ENCODE measurements around the gene TMEM43.

The TMEM43 gene

DNA sequence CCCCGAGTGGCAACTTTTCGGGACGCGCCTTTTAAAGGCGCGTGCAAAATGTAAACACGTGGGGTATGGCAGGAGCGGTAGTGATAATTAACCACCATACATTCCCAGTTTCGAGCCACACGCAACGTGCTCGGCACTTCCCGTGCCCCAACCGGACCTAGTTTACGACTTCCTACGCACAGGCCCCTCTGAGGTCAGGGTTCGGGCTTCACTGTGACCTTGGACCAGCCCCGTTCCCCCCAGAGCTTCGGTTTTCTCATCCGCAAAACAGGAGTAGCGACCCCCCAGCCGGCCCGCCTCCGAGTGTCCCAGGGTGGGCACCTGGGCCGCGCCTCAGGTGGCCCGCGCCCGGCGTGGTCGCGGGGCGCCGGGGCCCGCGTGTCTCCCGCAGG is 633 bp upstream of the TMEM43 start (continued):
- TF ChIP-seq, protein P1, sequence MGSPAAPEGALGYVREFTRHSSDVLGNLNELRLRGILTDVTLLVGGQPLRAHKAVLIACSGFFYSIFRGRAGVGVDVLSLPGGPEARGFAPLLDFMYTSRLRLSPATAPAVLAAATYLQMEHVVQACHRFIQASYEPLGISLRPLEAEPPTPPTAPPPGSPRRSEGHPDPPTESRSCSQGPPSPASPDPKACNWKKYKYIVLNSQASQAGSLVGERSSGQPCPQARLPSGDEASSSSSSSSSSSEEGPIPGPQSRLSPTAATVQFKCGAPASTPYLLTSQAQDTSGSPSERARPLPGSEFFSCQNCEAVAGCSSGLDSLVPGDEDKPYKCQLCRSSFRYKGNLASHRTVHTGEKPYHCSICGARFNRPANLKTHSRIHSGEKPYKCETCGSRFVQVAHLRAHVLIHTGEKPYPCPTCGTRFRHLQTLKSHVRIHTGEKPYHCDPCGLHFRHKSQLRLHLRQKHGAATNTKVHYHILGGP (tag by site-specific recombination; IDR thresholded peaks at IDR 0.05) = no peak
- TF ChIP-seq, protein P2, sequence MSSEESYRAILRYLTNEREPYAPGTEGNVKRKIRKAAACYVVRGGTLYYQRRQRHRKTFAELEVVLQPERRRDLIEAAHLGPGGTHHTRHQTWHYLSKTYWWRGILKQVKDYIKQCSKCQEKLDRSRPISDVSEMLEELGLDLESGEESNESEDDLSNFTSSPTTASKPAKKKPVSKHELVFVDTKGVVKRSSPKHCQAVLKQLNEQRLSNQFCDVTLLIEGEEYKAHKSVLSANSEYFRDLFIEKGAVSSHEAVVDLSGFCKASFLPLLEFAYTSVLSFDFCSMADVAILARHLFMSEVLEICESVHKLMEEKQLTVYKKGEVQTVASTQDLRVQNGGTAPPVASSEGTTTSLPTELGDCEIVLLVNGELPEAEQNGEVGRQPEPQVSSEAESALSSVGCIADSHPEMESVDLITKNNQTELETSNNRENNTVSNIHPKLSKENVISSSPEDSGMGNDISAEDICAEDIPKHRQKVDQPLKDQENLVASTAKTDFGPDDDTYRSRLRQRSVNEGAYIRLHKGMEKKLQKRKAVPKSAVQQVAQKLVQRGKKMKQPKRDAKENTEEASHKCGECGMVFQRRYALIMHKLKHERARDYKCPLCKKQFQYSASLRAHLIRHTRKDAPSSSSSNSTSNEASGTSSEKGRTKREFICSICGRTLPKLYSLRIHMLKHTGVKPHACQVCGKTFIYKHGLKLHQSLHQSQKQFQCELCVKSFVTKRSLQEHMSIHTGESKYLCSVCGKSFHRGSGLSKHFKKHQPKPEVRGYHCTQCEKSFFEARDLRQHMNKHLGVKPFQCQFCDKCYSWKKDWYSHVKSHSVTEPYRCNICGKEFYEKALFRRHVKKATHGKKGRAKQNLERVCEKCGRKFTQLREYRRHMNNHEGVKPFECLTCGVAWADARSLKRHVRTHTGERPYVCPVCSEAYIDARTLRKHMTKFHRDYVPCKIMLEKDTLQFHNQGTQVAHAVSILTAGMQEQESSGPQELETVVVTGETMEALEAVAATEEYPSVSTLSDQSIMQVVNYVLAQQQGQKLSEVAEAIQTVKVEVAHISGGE (tag by site-specific recombination; conservative IDR thresholded peaks at IDR 0.05; ENCODE audit: low read depth) = peak; percentile 81
- TF ChIP-seq TRIM28 (IDR thresholded peaks at IDR 0.05; ENCODE audit: borderline replicate concordance, low read length) = peak; percentile 20; the same call in 1 of the 2 replicates
- no peak for TF ChIP-seq HOXA7 (CRISPR knock-in tag; IDR thresholded peaks at IDR 0.05; ENCODE audit: borderline replicate concordance)
- TF ChIP-seq ZXDB (tag by site-specific recombination; IDR thresholded peaks at IDR 0.05) = no peak
- TF ChIP-seq, protein P3, sequence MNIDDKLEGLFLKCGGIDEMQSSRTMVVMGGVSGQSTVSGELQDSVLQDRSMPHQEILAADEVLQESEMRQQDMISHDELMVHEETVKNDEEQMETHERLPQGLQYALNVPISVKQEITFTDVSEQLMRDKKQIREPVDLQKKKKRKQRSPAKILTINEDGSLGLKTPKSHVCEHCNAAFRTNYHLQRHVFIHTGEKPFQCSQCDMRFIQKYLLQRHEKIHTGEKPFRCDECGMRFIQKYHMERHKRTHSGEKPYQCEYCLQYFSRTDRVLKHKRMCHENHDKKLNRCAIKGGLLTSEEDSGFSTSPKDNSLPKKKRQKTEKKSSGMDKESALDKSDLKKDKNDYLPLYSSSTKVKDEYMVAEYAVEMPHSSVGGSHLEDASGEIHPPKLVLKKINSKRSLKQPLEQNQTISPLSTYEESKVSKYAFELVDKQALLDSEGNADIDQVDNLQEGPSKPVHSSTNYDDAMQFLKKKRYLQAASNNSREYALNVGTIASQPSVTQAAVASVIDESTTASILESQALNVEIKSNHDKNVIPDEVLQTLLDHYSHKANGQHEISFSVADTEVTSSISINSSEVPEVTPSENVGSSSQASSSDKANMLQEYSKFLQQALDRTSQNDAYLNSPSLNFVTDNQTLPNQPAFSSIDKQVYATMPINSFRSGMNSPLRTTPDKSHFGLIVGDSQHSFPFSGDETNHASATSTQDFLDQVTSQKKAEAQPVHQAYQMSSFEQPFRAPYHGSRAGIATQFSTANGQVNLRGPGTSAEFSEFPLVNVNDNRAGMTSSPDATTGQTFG (tag by site-specific recombination; IDR thresholded peaks at IDR 0.05; ENCODE audit: borderline replicate concordance) = no peak
- TF ChIP-seq ZNF221 (tag by site-specific recombination; IDR thresholded peaks at IDR 0.05; ENCODE audit: borderline replicate concordance) = no peak
- no peak for TF ChIP-seq ZNF514 (tag by site-specific recombination; IDR thresholded peaks at IDR 0.05)
- no peak for TF ChIP-seq ZSCAN16 (tag by site-specific recombination; IDR thresholded peaks at IDR 0.05)
- TF ChIP-seq ZNF133 (tag by site-specific recombination; IDR thresholded peaks at IDR 0.05) = no peak
- no peak for TF ChIP-seq ZNF404 (tag by site-specific recombination; IDR thresholded peaks at IDR 0.05)
- TF ChIP-seq ZNF670 (tag by site-specific recombination; IDR thresholded peaks at IDR 0.05; ENCODE audit: low read depth) = no peak
- TF ChIP-seq ZNF571 (tag by site-specific recombination; IDR thresholded peaks at IDR 0.05) = no peak
- no peak for TF ChIP-seq ZNF560 (tag by site-specific recombination; IDR thresholded peaks at IDR 0.05; ENCODE audit: borderline replicate concordance)
- TF ChIP-seq HOXD13 (CRISPR knock-in tag; IDR thresholded peaks at IDR 0.05; ENCODE audit: borderline replicate concordance) = no peak
- TF ChIP-seq ZNF146 (tag by site-specific recombination; IDR thresholded peaks at IDR 0.05) = no peak
- TF ChIP-seq ZNF596 (tag by site-specific recombination; IDR thresholded peaks at IDR 0.05) = no peak
- TF ChIP-seq YY1 (tag by site-specific recombination; IDR thresholded peaks at IDR 0.05) = no peak
- TF ChIP-seq PRDM1 (tag by site-specific recombination; IDR thresholded peaks at IDR 0.05) = no peak
- no peak for TF ChIP-seq ZNF791 (tag by site-specific recombination; IDR thresholded peaks at IDR 0.05)
- TF ChIP-seq, protein P4, sequence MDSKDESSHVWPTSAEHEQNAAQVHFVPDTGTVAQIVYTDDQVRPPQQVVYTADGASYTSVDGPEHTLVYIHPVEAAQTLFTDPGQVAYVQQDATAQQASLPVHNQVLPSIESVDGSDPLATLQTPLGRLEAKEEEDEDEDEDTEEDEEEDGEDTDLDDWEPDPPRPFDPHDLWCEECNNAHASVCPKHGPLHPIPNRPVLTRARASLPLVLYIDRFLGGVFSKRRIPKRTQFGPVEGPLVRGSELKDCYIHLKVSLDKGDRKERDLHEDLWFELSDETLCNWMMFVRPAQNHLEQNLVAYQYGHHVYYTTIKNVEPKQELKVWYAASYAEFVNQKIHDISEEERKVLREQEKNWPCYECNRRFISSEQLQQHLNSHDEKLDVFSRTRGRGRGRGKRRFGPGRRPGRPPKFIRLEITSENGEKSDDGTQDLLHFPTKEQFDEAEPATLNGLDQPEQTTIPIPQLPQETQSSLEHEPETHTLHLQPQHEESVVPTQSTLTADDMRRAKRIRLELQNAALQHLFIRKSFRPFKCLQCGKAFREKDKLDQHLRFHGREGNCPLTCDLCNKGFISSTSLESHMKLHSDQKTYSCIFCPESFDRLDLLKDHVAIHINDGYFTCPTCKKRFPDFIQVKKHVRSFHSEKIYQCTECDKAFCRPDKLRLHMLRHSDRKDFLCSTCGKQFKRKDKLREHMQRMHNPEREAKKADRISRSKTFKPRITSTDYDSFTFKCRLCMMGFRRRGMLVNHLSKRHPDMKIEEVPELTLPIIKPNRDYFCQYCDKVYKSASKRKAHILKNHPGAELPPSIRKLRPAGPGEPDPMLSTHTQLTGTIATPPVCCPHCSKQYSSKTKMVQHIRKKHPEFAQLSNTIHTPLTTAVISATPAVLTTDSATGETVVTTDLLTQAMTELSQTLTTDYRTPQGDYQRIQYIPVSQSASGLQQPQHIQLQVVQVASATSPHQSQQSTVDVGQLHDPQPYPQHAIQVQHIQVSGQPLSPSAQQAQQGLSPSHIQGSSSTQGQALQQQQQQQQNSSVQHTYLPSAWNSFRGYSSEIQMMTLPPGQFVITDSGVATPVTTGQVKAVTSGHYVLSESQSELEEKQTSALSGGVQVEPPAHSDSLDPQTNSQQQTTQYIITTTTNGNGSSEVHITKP (tag by site-specific recombination; IDR thresholded peaks at IDR 0.05) = peak; percentile 27; the same call in 1 of the 2 replicates
- TF ChIP-seq KLF7 (tag by site-specific recombination; IDR thresholded peaks at IDR 0.05; ENCODE audit: borderline replicate concordance) = no peak
- 0 out of 2 replicates have a peak, but pooled peaks have one; percentile 78 for TF ChIP-seq ZNF660 (tag by site-specific recombination; IDR thresholded peaks at IDR 0.05)
- no peak for TF ChIP-seq ZNF416 (tag by site-specific recombination; IDR thresholded peaks at IDR 0.05)
- no peak for TF ChIP-seq ZNF202 (tag by site-specific recombination; IDR thresholded peaks at IDR 0.05; ENCODE audit: borderline replicate concordance)
- TF ChIP-seq IKZF3 (tag by site-specific recombination; IDR thresholded peaks at IDR 0.05) = peak; percentile 22; the same call in 1 of the 2 replicates
- TF ChIP-seq SETDB1 (IDR thresholded peaks at IDR 0.05; ENCODE audit: insufficient read length, low read length) = no peak
- TF ChIP-seq ZNF623 (tag by site-specific recombination; IDR thresholded peaks at IDR 0.05) = no peak
- TF ChIP-seq ZNF335 (tag by site-specific recombination; conservative IDR thresholded peaks at IDR 0.05) = no peak
- TF ChIP-seq, protein P5, sequence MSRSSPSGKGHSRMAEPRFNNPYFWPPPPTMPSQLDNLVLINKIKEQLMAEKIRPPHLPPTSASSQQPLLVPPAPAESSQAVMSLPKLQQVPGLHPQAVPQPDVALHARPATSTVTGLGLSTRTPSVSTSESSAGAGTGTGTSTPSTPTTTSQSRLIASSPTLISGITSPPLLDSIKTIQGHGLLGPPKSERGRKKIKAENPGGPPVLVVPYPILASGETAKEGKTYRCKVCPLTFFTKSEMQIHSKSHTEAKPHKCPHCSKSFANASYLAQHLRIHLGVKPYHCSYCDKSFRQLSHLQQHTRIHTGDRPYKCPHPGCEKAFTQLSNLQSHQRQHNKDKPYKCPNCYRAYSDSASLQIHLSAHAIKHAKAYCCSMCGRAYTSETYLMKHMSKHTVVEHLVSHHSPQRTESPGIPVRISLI (tag by site-specific recombination; IDR thresholded peaks at IDR 0.05) = no peak
- no peak for TF ChIP-seq ZFP41 (tag by site-specific recombination; IDR thresholded peaks at IDR 0.05; ENCODE audit: borderline replicate concordance)
